Esophagus muscularis mucosa (tissue), 4 donors: Measurements from ENCODE around the gene DYNLRB2. TPM values are rescaled to one million over a fixed set of nuclear protein-coding genes. Genes with fewer than 3 reads are reported as not detected.

Source experiments
- DNase-seq: peaks from one replicate; pipeline ENCODE4 v3.0.0-alpha.2; 2017; ENCODE audit errors: extremely low spot score
- H3K27ac ChIP-seq, 4 donors: fragments of 200-600 bp; sonication (generic); replicated peaks in 1 of 4; 1 replicate in 3 of 4; 2 replicates in 1 of 4; pipeline ENCODE4 v1.5.1; 2016 to 2019; ENCODE audit warnings: mild to moderate bottlenecking in 1 of 4
- H3K27me3 ChIP-seq, 4 donors: fragments of 200-600 bp; sonication (generic); one replicate each; pipeline versions ENCODE4 v1.5.1 to v1.6.0; 2016 to 2019
- H3K36me3 ChIP-seq, 4 donors: fragments of 200-600 bp; sonication (generic); one replicate each; pipeline ENCODE4 v1.5.1; 2016 to 2019
- H3K4me1 ChIP-seq, 4 donors: fragments of 200-600 bp; sonication (generic); one replicate each; pipeline ENCODE4 v1.5.1; 2016 to 2019
- H3K4me3 ChIP-seq, 4 donors: fragments of 200-600 bp; sonication (generic); 1 replicate in 2 of 4; 2 replicates in 2 of 4; pipeline ENCODE4 v1.5.1; 2016 to 2019; ENCODE audit warnings: mild to moderate bottlenecking in 4 of 4, moderate library complexity in 1 of 4
- H3K9me3 ChIP-seq, 4 donors: fragments of 200-600 bp; sonication (generic); 1 replicate in 3 of 4; 2 replicates in 1 of 4; pipeline ENCODE4 v1.5.1; 2016 to 2019
- EP300 ChIP-seq: sonication (generic); formaldehyde crosslinking; IDR thresholded peaks from one replicate; pipeline ENCODE4 v1.6.1; 2017; ENCODE audit warnings: antibody characterized with exemption
- POLR2A ChIP-seq: fragments of 450-650 bp; IDR thresholded peaks from one replicate; pipeline ENCODE4 v1.6.1; 2017; ENCODE audit warnings: antibody characterized with exemption, moderate library complexity, mild to moderate bottlenecking, low read depth
- POLR2AphosphoS5 ChIP-seq, 2 donors: sonication (generic); formaldehyde crosslinking; IDR thresholded peaks; one replicate each; pipeline ENCODE4 v1.6.1; 2017; ENCODE audit warnings: antibody characterized with exemption in 2 of 2
- WGBS: methylation state at CpG from one replicate; pipeline ENCODE4 v1.1.5; 2018; 5-methylcytosine and 5-hydroxymethylcytosine counted together
- intact Hi-C: fragments of 100-400 bp; cut with DNase I; formaldehyde crosslinking; loops from one replicate; pipeline ENCODE4 v1.15.1; 2023
- total RNA-seq, 4 donors: library from RNA; depleted of rRNA; stranded (reverse); fragments of >200 nt; gene quantifications; one replicate each; pipeline versions ENCODE4 v1.1.0 to v1.2.1, GENCODE V29; 2016
- TF ChIP-seq, protein P1 (sequence below), 3 experiments: fragments of 200-600 bp in 2 of 3; fragments of 450-650 bp in 1 of 3; sonication (generic) in 2 of 3; IDR thresholded peaks; one replicate each; pipeline ENCODE4 v1.5.1; 2017 to 2019; ENCODE audit warnings: antibody characterized with exemption in 3 of 3, mild to moderate bottlenecking in 2 of 3, moderate library complexity in 1 of 3

DYNLRB2 gene
- total RNA-seq, 4 donors from 2014 or later, result not detected

DNA sequence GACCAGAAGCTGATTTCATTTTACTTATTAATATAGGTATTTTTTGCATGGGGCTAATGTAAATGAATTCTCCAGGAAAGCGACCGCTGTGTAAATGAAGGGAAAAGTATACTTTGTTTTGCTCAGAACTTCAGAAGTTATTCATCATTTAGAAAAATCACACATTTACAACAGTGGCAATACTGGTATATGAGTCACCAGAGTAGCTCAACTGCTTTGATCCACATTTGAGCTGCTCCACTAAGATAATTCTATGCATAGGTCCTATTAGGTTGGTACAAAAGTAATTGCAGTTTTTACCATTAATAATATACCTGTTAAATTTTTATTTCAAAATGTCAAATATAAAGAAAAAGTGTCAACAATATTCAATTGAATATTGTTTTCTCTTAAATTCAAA is 22.9 kb upstream of the DYNLRB2 start:
- H3K9me3 ChIP-seq, result no peaks in the 10 kb centered on the region
- WGBS, result 86% methylated on average over 2 of the region's 2 CpGs
- H3K4me3 ChIP-seq, result no peak overlapping the region
- no peaks in the 10 kb centered on the region for H3K36me3 ChIP-seq
- no peak for DNase-seq
- no peak overlapping the region for H3K27ac ChIP-seq
- intact Hi-C loops, result no loop called here
- peaks cover 0 to 34% (median 0%) of the 10 kb centered on the region in 4 donors for H3K27me3 ChIP-seq
- TF ChIP-seq POLR2A, result no peak
- TF ChIP-seq, protein P1, sequence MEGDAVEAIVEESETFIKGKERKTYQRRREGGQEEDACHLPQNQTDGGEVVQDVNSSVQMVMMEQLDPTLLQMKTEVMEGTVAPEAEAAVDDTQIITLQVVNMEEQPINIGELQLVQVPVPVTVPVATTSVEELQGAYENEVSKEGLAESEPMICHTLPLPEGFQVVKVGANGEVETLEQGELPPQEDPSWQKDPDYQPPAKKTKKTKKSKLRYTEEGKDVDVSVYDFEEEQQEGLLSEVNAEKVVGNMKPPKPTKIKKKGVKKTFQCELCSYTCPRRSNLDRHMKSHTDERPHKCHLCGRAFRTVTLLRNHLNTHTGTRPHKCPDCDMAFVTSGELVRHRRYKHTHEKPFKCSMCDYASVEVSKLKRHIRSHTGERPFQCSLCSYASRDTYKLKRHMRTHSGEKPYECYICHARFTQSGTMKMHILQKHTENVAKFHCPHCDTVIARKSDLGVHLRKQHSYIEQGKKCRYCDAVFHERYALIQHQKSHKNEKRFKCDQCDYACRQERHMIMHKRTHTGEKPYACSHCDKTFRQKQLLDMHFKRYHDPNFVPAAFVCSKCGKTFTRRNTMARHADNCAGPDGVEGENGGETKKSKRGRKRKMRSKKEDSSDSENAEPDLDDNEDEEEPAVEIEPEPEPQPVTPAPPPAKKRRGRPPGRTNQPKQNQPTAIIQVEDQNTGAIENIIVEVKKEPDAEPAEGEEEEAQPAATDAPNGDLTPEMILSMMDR (IDR thresholded peaks at IDR 0.05), result no peak
- TF ChIP-seq POLR2AphosphoS5 (IDR thresholded peaks at IDR 0.05), result no peak
- no peak for TF ChIP-seq EP300
- H3K4me1 ChIP-seq, result no peaks in the 10 kb centered on the region

DNA sequence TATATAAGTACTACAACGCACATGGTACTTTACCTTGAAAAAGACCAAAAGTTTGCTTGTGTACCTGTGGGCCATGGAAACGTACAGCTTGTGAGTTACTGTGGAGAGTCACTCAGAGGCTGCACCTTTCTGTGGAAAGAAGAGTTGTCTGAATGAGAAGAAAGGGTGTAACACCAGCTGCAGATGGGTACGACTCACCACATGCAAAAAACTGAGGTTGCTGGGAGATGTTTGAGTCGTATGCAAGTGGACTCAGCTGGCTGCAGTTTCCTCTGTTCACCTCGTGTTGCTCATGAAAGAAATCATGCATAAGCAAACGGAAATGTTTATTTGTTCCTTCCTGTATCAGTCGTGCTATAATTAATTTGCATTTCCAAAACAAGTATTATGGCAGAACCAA is 22.4 kb upstream of the DYNLRB2 start:
- Histone ChIP-seq H3K4me3 (no peak overlapping the region), H3K4me1 (no peaks in the 10 kb centered on the region), H3K9me3 (no peaks in the 10 kb centered on the region), H3K27me3 (peaks cover 0 to 34% (median 0%) of the 10 kb centered on the region in 4 donors), H3K27ac (no peak overlapping the region), H3K36me3 (no peaks in the 10 kb centered on the region)
- 36% methylated on average over 7 of the region's 7 CpGs for WGBS
- TF ChIP-seq, protein P1 (IDR thresholded peaks at IDR 0.05), result no peak
- TF ChIP-seq POLR2AphosphoS5 (IDR thresholded peaks at IDR 0.05), result no peak
- no peak for TF ChIP-seq EP300
- no peak for TF ChIP-seq POLR2A
- no peak for DNase-seq
- intact Hi-C loops, result no loop called here

DNA sequence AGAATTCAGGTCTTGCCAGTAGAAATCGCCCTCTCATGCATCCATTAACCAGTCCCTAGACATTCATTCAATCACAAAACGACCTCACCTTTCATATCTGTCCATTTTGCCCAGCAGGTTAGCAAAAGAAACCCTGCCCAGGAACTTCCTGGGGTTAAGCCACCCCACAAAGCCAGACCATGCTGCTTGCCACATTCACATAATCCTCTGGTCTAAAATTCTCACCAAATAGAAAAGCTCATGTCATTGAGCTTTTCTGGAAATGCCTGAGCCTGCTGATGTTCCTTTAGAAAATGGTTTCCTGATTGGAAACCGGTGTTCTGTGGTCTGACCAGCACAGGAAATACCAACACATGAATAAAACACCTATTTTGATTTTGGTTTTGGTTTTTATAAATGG is 21.6 kb upstream of the DYNLRB2 start:
- no peak for TF ChIP-seq POLR2AphosphoS5 (IDR thresholded peaks at IDR 0.05)
- no peak for TF ChIP-seq POLR2A
- TF ChIP-seq, protein P1 (IDR thresholded peaks at IDR 0.05), result no peak
- TF ChIP-seq EP300, result no peak
- intact Hi-C loops, result no loop called here
- WGBS, result 55% methylated on average over 3 of the region's 3 CpGs

DNA sequence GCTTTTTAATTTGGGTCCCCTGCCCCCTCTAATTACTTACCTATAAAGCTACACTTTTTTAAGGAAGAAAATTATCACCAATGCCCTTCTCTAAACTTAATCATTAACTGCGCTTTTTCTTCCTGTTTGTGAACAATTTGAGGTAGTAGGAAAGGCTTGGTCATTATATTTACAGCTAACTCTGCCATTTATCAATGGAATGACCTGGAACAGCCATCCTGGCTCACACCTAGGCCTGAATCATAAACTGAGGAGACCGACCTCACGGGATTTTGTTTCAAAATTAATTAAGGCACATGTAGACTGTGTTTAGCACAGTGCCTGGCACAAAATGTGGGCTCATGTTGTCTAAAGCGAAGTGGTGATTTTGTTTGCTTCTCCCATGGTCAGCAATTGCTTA is 15.4 kb upstream of the DYNLRB2 start:
- 81% methylated on average over 4 of the region's 4 CpGs for WGBS
- DNase-seq, result no peak
- intact Hi-C loops, result no loop called here
- H3K36me3 ChIP-seq, result no peaks in the 10 kb centered on the region
- no peak overlapping the region for H3K27ac ChIP-seq
- no peak for TF ChIP-seq EP300
- TF ChIP-seq POLR2AphosphoS5 (IDR thresholded peaks at IDR 0.05), result no peak
- TF ChIP-seq POLR2A, result no peak
- TF ChIP-seq, protein P1 (IDR thresholded peaks at IDR 0.05), result no peak
- peaks cover 0 to 21% (median 0%) of the 10 kb centered on the region in 4 donors for H3K27me3 ChIP-seq
- H3K4me3 ChIP-seq, result no peak overlapping the region
- peaks cover 0 to 7% (median 1%) of the 10 kb centered on the region in 4 donors for H3K4me1 ChIP-seq
- H3K9me3 ChIP-seq, result no peaks in the 10 kb centered on the region

More for the DNA sequence above, 21.6 kb upstream of the DYNLRB2 start:
- Histone ChIP-seq H3K27ac (no peak overlapping the region), H3K4me1 (no peaks in the 10 kb centered on the region), H3K9me3 (no peaks in the 10 kb centered on the region), H3K27me3 (peaks cover 0 to 28% (median 0%) of the 10 kb centered on the region in 4 donors), H3K36me3 (no peaks in the 10 kb centered on the region), H3K4me3 (no peak overlapping the region)
- DNase-seq, result no peak

DNA sequence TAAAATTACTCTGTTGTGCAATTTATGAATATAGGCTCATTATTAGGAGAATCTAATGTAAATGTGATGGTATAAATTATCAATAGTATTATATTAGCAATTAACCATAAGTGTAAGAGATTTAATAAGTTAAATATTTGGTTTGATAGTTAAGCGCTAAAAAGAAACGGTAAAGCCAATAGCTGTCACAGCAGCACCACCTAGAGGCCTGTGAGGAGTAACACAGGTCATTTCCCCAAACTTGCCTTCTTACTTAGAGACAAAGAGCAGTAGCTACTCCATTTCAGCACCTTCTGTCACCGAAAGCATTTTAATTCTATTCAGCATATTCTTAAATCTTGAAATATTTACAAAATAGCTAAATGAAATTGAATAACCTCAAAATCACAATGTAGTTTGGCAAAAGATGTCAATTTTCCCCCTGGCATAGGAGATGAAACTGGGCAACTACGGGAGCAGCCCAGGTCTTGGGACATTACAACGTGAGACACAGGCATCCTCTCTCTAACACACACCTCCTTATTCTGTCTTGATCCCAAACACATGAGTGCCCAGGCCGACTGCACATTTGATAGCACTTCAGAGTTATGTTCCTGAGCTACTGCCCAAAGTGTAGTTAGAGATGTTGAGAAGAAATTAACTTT is 14.3 kb upstream of the DYNLRB2 start:
- Histone ChIP-seq H3K4me3 (no peak overlapping the region), H3K36me3 (no peaks in the 10 kb centered on the region), H3K27ac (no peak overlapping the region), H3K27me3 (peaks cover 0 to 27% (median 0%) of the 10 kb centered on the region in 4 donors), H3K4me1 (peaks cover 0 to 7% (median 1%) of the 10 kb centered on the region in 4 donors), H3K9me3 (no peaks in the 10 kb centered on the region)
- WGBS, result 24% methylated on average over 6 of the region's 6 CpGs
- intact Hi-C loops, result no loop called here
- no peak for TF ChIP-seq POLR2AphosphoS5 (IDR thresholded peaks at IDR 0.05)
- TF ChIP-seq EP300, result no peak
- TF ChIP-seq, protein P1 (IDR thresholded peaks at IDR 0.05), result peak; percentile 64 to 85 (median 68)
- no peak for TF ChIP-seq POLR2A
- DNase-seq, result no peak
